ENCODE results near the gene ELP4.

The ELP4 gene

DNA sequence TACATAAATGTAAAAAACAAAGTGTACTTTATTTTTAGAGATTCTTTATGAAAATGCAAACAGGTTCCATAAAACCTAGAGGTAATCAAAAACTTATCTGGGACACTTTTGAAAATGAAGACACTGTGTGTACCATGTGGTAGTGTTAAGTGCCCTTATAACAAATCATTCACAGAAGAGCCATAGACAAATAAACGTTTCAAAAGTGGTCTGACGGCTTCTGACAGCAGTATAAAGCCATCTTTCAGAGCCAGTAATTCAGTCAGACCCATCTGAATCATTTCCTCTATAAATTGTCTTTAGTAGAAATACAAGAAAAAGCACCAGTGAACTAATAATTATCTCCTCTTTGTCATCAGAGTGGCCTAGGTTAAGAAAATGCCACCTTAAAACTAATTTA, 201.6 kb downstream of the ELP4 start:
- no peak for DNase-seq (ENCODE audit: low read depth)
- no peak for TF ChIP-seq CTCF (IDR thresholded peaks at IDR 0.05; ENCODE audit: control insufficient read depth, extremely low read depth, insufficient read depth)
- H3K4me3 ChIP-seq (ENCODE audit: low read depth, low read length), result no peak overlapping the region

- no peak for DNase-seq (ENCODE audit: low read depth)
- no peak overlapping the region for H3K4me3 ChIP-seq (ENCODE audit: low read depth, low read length)
- no peak for TF ChIP-seq CTCF (IDR thresholded peaks at IDR 0.05; ENCODE audit: control insufficient read depth, extremely low read depth, insufficient read depth)
Measured at GRCh38 chr11:31712851-31713250, 203.3 kb downstream of the ELP4 start.

DNA sequence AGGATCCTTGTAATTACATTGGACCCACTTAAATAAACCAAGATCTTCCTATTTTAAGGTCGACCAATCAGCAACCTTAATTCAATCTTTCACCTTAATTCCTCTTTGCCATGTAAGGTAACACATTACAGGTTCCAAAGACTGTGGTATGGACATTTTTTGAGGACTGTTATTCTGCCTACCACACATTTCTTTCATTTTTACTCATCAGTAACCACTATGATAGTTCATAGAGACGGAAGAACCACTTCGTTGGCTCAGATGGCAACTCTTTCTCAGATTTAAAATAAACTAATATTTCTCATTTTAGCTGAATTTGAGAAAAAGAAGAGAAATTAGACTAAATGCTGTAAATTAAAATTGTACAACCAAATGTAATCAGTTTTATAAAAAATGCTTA, 205.3 kb downstream of the ELP4 start:
- TF ChIP-seq CTCF (IDR thresholded peaks at IDR 0.05; ENCODE audit: control insufficient read depth, extremely low read depth, insufficient read depth), result no peak
- H3K4me3 ChIP-seq (ENCODE audit: low read depth, low read length), result no peak overlapping the region
- DNase-seq (ENCODE audit: low read depth), result no peak

GRCh38 chr11:31720225-31720624, 210.7 kb downstream of the ELP4 start:
- no peak for TF ChIP-seq CTCF (IDR thresholded peaks at IDR 0.05; ENCODE audit: control insufficient read depth, extremely low read depth, insufficient read depth)
- no peak for DNase-seq (ENCODE audit: low read depth)

GRCh38 chr11:31720671-31721365, 211.3 kb downstream of the ELP4 start:
- no peak for TF ChIP-seq CTCF (IDR thresholded peaks at IDR 0.05; ENCODE audit: control insufficient read depth, extremely low read depth, insufficient read depth)
- DNase-seq (ENCODE audit: low read depth), result no peak
- no peak overlapping the region for H3K4me3 ChIP-seq (ENCODE audit: low read depth, low read length)

More at GRCh38 chr11:31720225-31720624, 210.7 kb downstream of the ELP4 start:
- no peak overlapping the region for H3K4me3 ChIP-seq (ENCODE audit: low read depth, low read length)

- no peak for DNase-seq (ENCODE audit: low read depth)
- H3K4me3 ChIP-seq (ENCODE audit: low read depth, low read length), result no peak overlapping the region
- no peak for TF ChIP-seq CTCF (IDR thresholded peaks at IDR 0.05; ENCODE audit: control insufficient read depth, extremely low read depth, insufficient read depth)
Measured at GRCh38 chr11:31722754-31723153, 213.2 kb downstream of the ELP4 start.

DNA sequence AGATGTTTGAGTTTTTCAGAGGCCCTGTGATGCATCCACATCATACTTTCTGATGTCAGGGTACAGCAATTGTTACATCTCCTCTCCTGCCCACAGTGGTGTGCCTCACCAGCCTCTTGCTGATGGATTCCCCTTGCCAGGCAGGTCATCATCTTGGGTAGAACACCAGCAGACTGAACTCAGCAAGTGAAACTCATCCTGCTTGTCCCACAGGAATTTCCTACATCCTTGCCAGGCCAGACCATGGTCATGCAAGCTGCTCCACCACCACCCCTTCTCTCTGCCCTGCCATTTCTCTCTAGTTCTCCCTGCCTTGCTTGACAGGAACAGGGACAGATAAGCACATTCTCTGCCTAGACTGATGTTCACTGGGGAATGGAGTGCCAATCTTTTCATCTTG, 215.6 kb downstream of the ELP4 start:
- DNase-seq (ENCODE audit: low read depth), result no peak
- no peak for TF ChIP-seq CTCF (IDR thresholded peaks at IDR 0.05; ENCODE audit: control insufficient read depth, extremely low read depth, insufficient read depth)
- no peak overlapping the region for H3K4me3 ChIP-seq (ENCODE audit: low read depth, low read length)
